SK-N-SH (cell line): ENCODE data around the gene OLFM1. TPM values are rescaled to one million over a fixed set of nuclear protein-coding genes. Genes with fewer than 3 reads are reported as not detected.

Source experiments
- CTCF ChIA-PET: fragments of 300-600, 350-600 bp; formaldehyde crosslinking; extraction: SDS; loops from one replicate; lab custom pipeline; 2021; lab: Yijun Ruan, JAX
- POLR2A ChIA-PET: fragments of 350-600 bp; sonication (Branson Sonifier 250); formaldehyde crosslinking; extraction: SDS; loops from one replicate; lab custom pipeline; 2020; ENCODE audit warnings: antibody characterized with exemption, inconsistent platforms; lab: Yijun Ruan, JAX
- DNase-seq: peaks from one replicate; pipeline ENCODE4 v3.0.0; 2012
- H2AFZ ChIP-seq: fragments of 200-600 bp; sonication (generic); 2 replicates; pipeline ENCODE4 v1.8.1; 2016; ENCODE audit warnings: antibody characterized with exemption, mild to moderate bottlenecking, low read depth
- H3F3A ChIP-seq: fragments of 200-600 bp; sonication (generic); replicated peaks from 2 replicates; pipeline ENCODE3; 2016; ENCODE audit warnings: antibody characterized with exemption, mild to moderate bottlenecking; ENCODE audit not compliant: insufficient read depth
- H3K27ac ChIP-seq, 2 experiments: fragments of 200-500 bp in 1 of 2; fragments of 200-600 bp in 1 of 2; sonication (Bioruptor generic) in 1 of 2; sonication (generic), shearing (Covaris generic) in 1 of 2; 2 replicates each; pipeline versions ENCODE4 v1.5.1 to v1.6.1; 2014 to 2016; ENCODE audit warnings: low read depth in 2 of 2, inconsistent platforms in 1 of 2, low read length in 1 of 2, mild to moderate bottlenecking in 1 of 2, mixed read lengths in 1 of 2
- H3K27me3 ChIP-seq: fragments of 200-600 bp; sonication (generic), shearing (Covaris generic); 2 replicates; pipeline ENCODE4 v1.6.1; 2016; ENCODE audit warnings: mixed run types; ENCODE audit not compliant: insufficient read depth
- H3K36me3 ChIP-seq, 2 experiments: fragments of 200-500 bp in 1 of 2; fragments of 200-600 bp in 1 of 2; sonication (Bioruptor generic) in 1 of 2; sonication (generic) in 1 of 2; replicated peaks in 1 of 2; 2 replicates each; pipeline versions ENCODE3 to v1.5.1; 2014 to 2016; ENCODE audit warnings: low read length in 1 of 2, mild to moderate bottlenecking in 1 of 2; ENCODE audit not compliant: insufficient read depth in 2 of 2, control insufficient read depth in 1 of 2
- H3K4me1 ChIP-seq, 2 experiments: fragments of 200-500 bp in 1 of 2; fragments of 200-600 bp in 1 of 2; sonication (Bioruptor generic) in 1 of 2; sonication (generic), shearing (Covaris generic) in 1 of 2; 2 replicates each; pipeline versions ENCODE4 v1.5.1 to v1.6.1; 2014 to 2016; ENCODE audit warnings: low read depth in 1 of 2, low read length in 1 of 2, mixed run types in 1 of 2; ENCODE audit not compliant: insufficient read depth in 2 of 2, control insufficient read depth in 1 of 2
- H3K4me2 ChIP-seq: fragments of 200-600 bp; sonication (generic), shearing (Covaris generic); 2 replicates; pipeline ENCODE4 v1.6.1; 2017; ENCODE audit warnings: mixed run types
- H3K4me3 ChIP-seq, 2 experiments: fragments of 200-500 bp in 1 of 2; fragments of 200-600 bp in 1 of 2; sonication (Bioruptor generic) in 1 of 2; sonication (generic), shearing (Covaris generic) in 1 of 2; 2 replicates each; pipeline versions ENCODE4 v1.5.1 to v1.8.1; 2014 to 2016; ENCODE audit warnings: low read depth in 2 of 2, inconsistent platforms in 1 of 2, low read length in 1 of 2, mild to moderate bottlenecking in 1 of 2, mixed read lengths in 1 of 2, moderate library complexity in 1 of 2
- H3K79me2 ChIP-seq: fragments of 200-600 bp; sonication (generic); 2 replicates; pipeline ENCODE4 v1.8.1; 2017; ENCODE audit warnings: mild to moderate bottlenecking; ENCODE audit not compliant: insufficient read depth
- H3K9ac ChIP-seq: fragments of 200-600 bp; sonication (generic); 2 replicates; pipeline ENCODE4 v1.6.1; 2017; ENCODE audit warnings: mixed run types
- H3K9me2 ChIP-seq: fragments of 200-600 bp; sonication (generic); 2 replicates; pipeline ENCODE4 v1.6.1; 2017; ENCODE audit warnings: mixed run types
- H3K9me3 ChIP-seq: fragments of 200-600 bp; sonication (generic); 2 replicates; pipeline ENCODE4 v1.6.1; 2017; ENCODE audit warnings: mixed run types, mild to moderate bottlenecking, moderate library complexity
- H4K20me1 ChIP-seq: fragments of 200-600 bp; sonication (generic); 2 replicates; pipeline ENCODE4 v1.6.1; 2017; ENCODE audit warnings: mild to moderate bottlenecking, mixed run types; ENCODE audit not compliant: insufficient read depth
- ELF1 ChIP-seq: IDR thresholded peaks from 2 replicates; pipeline ENCODE4 v1.4.0; 2012
- FOSL2 ChIP-seq: IDR thresholded peaks from 2 replicates; pipeline ENCODE4 v1.4.0; 2012; ENCODE audit warnings: low read depth, mild to moderate bottlenecking, moderate library complexity, borderline replicate concordance
- FOXJ3 ChIP-seq: sonication (generic); formaldehyde crosslinking; IDR thresholded peaks from 2 replicates; pipeline ENCODE4 v1.5.1; 2020; ENCODE audit warnings: mild to moderate bottlenecking, missing genetic modification reagents
- GATA2 ChIP-seq: sonication (generic); formaldehyde crosslinking; IDR thresholded peaks from 2 replicates; pipeline ENCODE4 v1.5.0; 2020; ENCODE audit warnings: mild to moderate bottlenecking, missing genetic modification reagents
- MEF2A ChIP-seq: IDR thresholded peaks from 2 replicates; pipeline ENCODE4 v1.4.0; 2012; ENCODE audit warnings: low read depth, borderline replicate concordance
- MXI1 ChIP-seq: IDR thresholded peaks from 2 replicates; pipeline ENCODE4 v1.6.1; 2012; ENCODE audit warnings: mild to moderate bottlenecking, low read depth, low read length, improper control_type of control experiment
- NFIC ChIP-seq: IDR thresholded peaks from 2 replicates; pipeline ENCODE4 v1.4.0; 2012; ENCODE audit warnings: borderline replicate concordance
- POLR2AphosphoS5 ChIP-seq: IDR thresholded peaks from 2 replicates; pipeline ENCODE4 v1.6.1; 2012; ENCODE audit warnings: low read depth, low read length
- RFX5 ChIP-seq: IDR thresholded peaks from 2 replicates; pipeline ENCODE4 v1.6.1; 2012; ENCODE audit warnings: mild to moderate bottlenecking, improper control_type of control experiment, low read length
- RXRA ChIP-seq: IDR thresholded peaks from 2 replicates; pipeline ENCODE4 v1.4.0; 2012; ENCODE audit warnings: low read depth, mild to moderate bottlenecking, borderline replicate concordance
- SIN3A ChIP-seq: IDR thresholded peaks from 2 replicates; pipeline ENCODE4 v1.6.1; 2012; ENCODE audit warnings: low read depth, mild to moderate bottlenecking, low read length, moderate library complexity, borderline replicate concordance
- TAF1 ChIP-seq: IDR thresholded peaks from 2 replicates; pipeline ENCODE4 v1.6.1; 2012; ENCODE audit warnings: low read depth, mild to moderate bottlenecking, low read length, moderate library complexity, borderline replicate concordance
- TCF12 ChIP-seq: IDR thresholded peaks from 2 replicates; pipeline ENCODE4 v1.4.0; 2012
- USF1 ChIP-seq: IDR thresholded peaks from 2 replicates; pipeline ENCODE4 v1.4.0; 2012; ENCODE audit warnings: low read depth, borderline replicate concordance
- USF2 ChIP-seq: fragments of 150-350 bp; IDR thresholded peaks from 2 replicates; pipeline ENCODE4 v1.6.1; 2017; ENCODE audit warnings: antibody characterized with exemption, low read length, low read depth, borderline replicate concordance
- WGBS: methylation state at CpG from one replicate; pipeline ENCODE4 v1.1.6; 2017; ENCODE audit warnings: low lambda C conversion rate; 5-methylcytosine and 5-hydroxymethylcytosine counted together
- polyA plus RNA-seq, 3 experiments: library from polyadenylated mRNA; depleted of rRNA; stranded (reverse); fragments of >200 nt; gene quantifications; 2 replicates each; pipeline ENCODE4 v1.2.3, GENCODE V29; 2012
- TF ChIP-seq, protein P1 (sequence below): IDR thresholded peaks from 2 replicates; pipeline ENCODE4 v1.4.0; 2012; ENCODE audit warnings: low read depth
- TF ChIP-seq, protein P2 (sequence below): IDR thresholded peaks from 2 replicates; pipeline ENCODE4 v1.6.1; 2012; ENCODE audit warnings: mild to moderate bottlenecking, low read depth, low read length, moderate library complexity

Gene OLFM1
- polyA plus RNA-seq, 1 of the 3 experiments (the other 2 are of a cell fraction) = 15.9 TPM

GRCh38 chr9:135109650-135110049 is 22.2 kb downstream of the OLFM1 start:
- Histone ChIP-seq H3K9ac (no peak overlapping the region), H3F3A (no peaks in the 10 kb centered on the region), H3K27me3 (no peaks in the 10 kb centered on the region), H3K36me3 (no peaks in the 10 kb centered on the region), H3K79me2 (no peaks in the 10 kb centered on the region), H4K20me1 (no peaks in the 10 kb centered on the region), H2AFZ (no peak overlapping the region), H3K27ac (no peak overlapping the region), H3K4me1 (no peaks in the 10 kb centered on the region; a peak in 1 of 4 replicates), H3K4me2 (no peak overlapping the region), H3K9me2 (no peaks in the 10 kb centered on the region), H3K4me3 (no peak overlapping the region), H3K9me3 (no peaks in the 10 kb centered on the region)
- ChIA-PET CTCF (interaction anchor here (3.1 kb wide), 1 partner anchor 23 kb away, joined by 7 read pairs; no protein-coding TSS in a partner anchor), POLR2A (interaction anchor here (0.7 kb wide), 1 partner anchor 9 kb away, joined by 3 read pairs; no protein-coding TSS in a partner anchor)
- 50% methylated on average over 6 of the region's 8 CpGs for WGBS
- TF ChIP-seq, protein P1, sequence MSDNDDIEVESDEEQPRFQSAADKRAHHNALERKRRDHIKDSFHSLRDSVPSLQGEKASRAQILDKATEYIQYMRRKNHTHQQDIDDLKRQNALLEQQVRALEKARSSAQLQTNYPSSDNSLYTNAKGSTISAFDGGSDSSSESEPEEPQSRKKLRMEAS = no peak
- TF ChIP-seq FOSL2 (no peak), NFIC (no peak), MXI1 (no peak), RXRA (no peak), GATA2 (no peak), USF1 (no peak), TAF1 (no peak), MEF2A (no peak), POLR2AphosphoS5 (no peak), USF2 (no peak), FOXJ3 (CRISPR knock-in tag) (no peak), ELF1 (no peak), SIN3A (no peak), RFX5 (no peak), TCF12 (no peak)
- TF ChIP-seq, protein P2, sequence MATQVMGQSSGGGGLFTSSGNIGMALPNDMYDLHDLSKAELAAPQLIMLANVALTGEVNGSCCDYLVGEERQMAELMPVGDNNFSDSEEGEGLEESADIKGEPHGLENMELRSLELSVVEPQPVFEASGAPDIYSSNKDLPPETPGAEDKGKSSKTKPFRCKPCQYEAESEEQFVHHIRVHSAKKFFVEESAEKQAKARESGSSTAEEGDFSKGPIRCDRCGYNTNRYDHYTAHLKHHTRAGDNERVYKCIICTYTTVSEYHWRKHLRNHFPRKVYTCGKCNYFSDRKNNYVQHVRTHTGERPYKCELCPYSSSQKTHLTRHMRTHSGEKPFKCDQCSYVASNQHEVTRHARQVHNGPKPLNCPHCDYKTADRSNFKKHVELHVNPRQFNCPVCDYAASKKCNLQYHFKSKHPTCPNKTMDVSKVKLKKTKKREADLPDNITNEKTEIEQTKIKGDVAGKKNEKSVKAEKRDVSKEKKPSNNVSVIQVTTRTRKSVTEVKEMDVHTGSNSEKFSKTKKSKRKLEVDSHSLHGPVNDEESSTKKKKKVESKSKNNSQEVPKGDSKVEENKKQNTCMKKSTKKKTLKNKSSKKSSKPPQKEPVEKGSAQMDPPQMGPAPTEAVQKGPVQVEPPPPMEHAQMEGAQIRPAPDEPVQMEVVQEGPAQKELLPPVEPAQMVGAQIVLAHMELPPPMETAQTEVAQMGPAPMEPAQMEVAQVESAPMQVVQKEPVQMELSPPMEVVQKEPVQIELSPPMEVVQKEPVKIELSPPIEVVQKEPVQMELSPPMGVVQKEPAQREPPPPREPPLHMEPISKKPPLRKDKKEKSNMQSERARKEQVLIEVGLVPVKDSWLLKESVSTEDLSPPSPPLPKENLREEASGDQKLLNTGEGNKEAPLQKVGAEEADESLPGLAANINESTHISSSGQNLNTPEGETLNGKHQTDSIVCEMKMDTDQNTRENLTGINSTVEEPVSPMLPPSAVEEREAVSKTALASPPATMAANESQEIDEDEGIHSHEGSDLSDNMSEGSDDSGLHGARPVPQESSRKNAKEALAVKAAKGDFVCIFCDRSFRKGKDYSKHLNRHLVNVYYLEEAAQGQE = no peak
- DNase-seq = no peak
